Neural crest cell (in vitro differentiated cells): ENCODE data around the gene ZBTB20. TPM values are rescaled to one million over a fixed set of nuclear protein-coding genes. Genes with fewer than 3 reads are reported as not detected.

Source experiments
- DNase-seq: peaks from one replicate; pipeline ENCODE4 v3.0.0; 2021; ENCODE audit warnings: low read depth, mixed read lengths, low spot score
- H3K27ac Mint-ChIP-seq: one replicate; pipeline ENCODE4 v1.8.0; 2021; ENCODE audit warnings: mild to moderate bottlenecking, mixed read lengths; ENCODE audit not compliant: unreplicated experiment
- H3K27me3 Mint-ChIP-seq: 2 replicates; pipeline ENCODE4 v1.8.0; 2021; ENCODE audit warnings: low read depth, mild to moderate bottlenecking, mixed read lengths
- H3K36me3 Mint-ChIP-seq: 2 replicates; pipeline ENCODE4 v1.8.0; 2021; ENCODE audit warnings: low read depth, mild to moderate bottlenecking, mixed read lengths
- H3K4me1 Mint-ChIP-seq: 2 replicates; pipeline ENCODE4 v1.8.0; 2021; ENCODE audit warnings: mixed read lengths
- H3K4me3 Mint-ChIP-seq: one replicate; pipeline ENCODE4 v1.8.0; 2021; ENCODE audit warnings: mild to moderate bottlenecking, mixed read lengths
- H3K9me3 Mint-ChIP-seq: 2 replicates; pipeline ENCODE4 v1.8.0; 2021; ENCODE audit warnings: mixed read lengths
- CTCF ChIP-seq: fragments of 200-600 bp; sonication (generic); conservative IDR thresholded peaks from 2 replicates; pipeline ENCODE4 v1.5.0; 2021; ENCODE audit warnings: antibody characterized with exemption, mild to moderate bottlenecking
- total RNA-seq: library from RNA; stranded (reverse); gene quantifications from 2 replicates; pipeline ENCODE4 v1.2.1, GENCODE V29; 2021

The ZBTB20 gene
- total RNA-seq, 1 donor from 2014 or later: 12.4 TPM

DNA sequence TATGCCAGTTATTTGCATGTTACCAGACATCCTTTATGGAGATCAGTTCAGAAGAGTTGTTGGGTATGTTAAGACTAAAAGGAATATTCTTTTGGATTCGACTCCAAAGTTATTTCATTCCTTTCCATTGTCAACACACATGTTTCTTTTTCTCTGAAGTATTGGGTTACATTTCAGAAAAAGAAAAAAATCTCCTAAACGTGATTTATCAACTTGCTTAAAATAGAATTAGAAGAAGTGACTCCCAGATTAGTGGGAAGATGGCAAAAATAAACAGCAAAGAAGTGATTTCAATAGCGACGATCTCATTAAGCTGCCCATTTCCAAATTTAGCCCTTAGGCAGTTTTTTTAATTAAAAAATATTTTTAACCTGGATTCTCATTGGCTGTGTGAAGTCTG is 767.8 kb downstream of the ZBTB20 start:
- H3K9me3 Mint-ChIP-seq: no peaks in the 10 kb centered on the region
- H3K27ac Mint-ChIP-seq: no peak overlapping the region
- peaks cover 10% of the 10 kb centered on the region for H3K36me3 Mint-ChIP-seq
- no peak for DNase-seq
- no peak for TF ChIP-seq CTCF
- H3K4me3 Mint-ChIP-seq: no peak overlapping the region
- H3K27me3 Mint-ChIP-seq: no peaks in the 10 kb centered on the region
- H3K4me1 Mint-ChIP-seq: peaks cover 15% of the 10 kb centered on the region

DNA sequence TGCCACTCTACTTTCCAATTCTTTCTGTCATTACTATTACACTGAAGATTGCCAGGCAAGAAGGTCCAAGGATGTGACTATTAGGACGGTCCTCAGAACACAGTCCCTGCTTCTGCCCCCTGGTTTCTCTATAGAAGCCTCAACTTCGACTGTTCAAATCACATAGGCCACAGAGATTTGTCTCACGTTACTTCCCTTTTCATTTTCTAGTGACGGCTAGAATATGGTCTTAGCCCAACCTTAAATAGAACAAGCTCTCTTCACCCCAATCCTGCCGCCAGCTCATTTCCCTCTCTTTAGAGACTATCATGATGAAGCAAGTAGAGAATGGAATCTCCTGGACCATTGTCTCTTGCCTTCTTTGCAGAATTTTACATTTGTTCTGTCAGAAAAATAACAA is 768.3 kb downstream of the ZBTB20 start:
- H3K4me3 Mint-ChIP-seq: no peak overlapping the region
- no peak overlapping the region for H3K27ac Mint-ChIP-seq
- H3K27me3 Mint-ChIP-seq: no peaks in the 10 kb centered on the region
- TF ChIP-seq CTCF: no peak
- DNase-seq: no peak
- H3K9me3 Mint-ChIP-seq: no peaks in the 10 kb centered on the region
- H3K36me3 Mint-ChIP-seq: peaks cover 10% of the 10 kb centered on the region
- peaks cover 15% of the 10 kb centered on the region for H3K4me1 Mint-ChIP-seq

DNA sequence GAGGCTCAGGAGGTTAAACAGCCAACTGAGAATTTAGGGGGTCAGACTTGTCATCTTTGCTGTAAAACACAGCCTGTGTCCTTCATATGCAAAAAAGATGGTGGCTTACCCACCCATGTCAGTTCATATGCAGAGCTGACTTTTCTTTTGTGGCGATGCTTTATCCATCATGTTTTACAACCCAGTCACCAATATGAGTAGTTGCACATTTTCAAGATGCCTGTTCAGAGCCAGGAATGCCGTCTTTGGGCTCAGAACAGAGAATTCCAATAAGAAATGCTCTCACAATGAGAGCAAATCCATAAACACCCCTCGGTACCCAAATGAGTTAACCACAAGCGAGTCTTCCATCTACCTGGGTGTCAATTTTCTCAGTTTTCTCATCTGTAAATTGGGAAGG is 769.7 kb downstream of the ZBTB20 start:
- Mint-ChIP-seq H3K27ac (no peak overlapping the region), H3K4me1 (peaks cover 15% of the 10 kb centered on the region), H3K9me3 (no peaks in the 10 kb centered on the region), H3K36me3 (peaks cover 10% of the 10 kb centered on the region), H3K27me3 (no peaks in the 10 kb centered on the region), H3K4me3 (no peak overlapping the region)
- TF ChIP-seq CTCF: no peak
- DNase-seq: no peak

DNA sequence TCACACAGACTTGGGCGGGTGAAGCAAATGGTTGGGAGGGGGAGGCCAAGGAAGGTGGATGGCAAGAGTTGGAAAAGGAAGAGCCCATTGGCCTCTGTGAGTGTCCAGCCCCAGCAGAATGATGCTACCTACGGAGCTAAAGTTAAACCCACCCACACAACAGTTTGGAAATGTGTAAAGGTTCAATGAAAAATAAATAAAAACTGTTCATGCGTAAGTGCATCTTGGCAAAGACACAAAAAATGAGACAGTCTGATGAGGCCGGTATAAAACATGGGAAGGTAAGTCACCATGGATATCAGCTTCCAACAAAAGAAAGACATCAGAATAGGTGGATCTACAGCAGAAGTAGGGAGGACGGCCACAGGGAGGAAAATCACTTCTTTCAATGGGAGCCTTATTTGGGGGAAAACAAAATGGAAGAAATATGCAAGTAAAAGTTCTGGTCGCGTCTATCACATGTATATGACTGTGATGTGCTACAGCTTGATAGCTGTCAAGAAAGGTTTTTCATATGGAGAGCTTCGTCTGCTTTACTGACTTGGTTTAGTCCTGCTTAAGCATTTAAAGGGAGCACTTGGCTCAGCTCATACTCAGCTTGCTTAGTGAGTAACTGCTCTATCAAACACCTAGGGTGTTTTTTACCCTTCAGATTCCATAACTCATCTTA is 770.4 kb downstream of the ZBTB20 start:
- peaks cover 15% of the 10 kb centered on the region for H3K4me1 Mint-ChIP-seq
- H3K27me3 Mint-ChIP-seq: no peaks in the 10 kb centered on the region
- no peak for TF ChIP-seq CTCF
- peaks cover 10% of the 10 kb centered on the region for H3K36me3 Mint-ChIP-seq
- no peak for DNase-seq
- no peak overlapping the region for H3K4me3 Mint-ChIP-seq
- no peaks in the 10 kb centered on the region for H3K9me3 Mint-ChIP-seq
- no peak overlapping the region for H3K27ac Mint-ChIP-seq

DNA sequence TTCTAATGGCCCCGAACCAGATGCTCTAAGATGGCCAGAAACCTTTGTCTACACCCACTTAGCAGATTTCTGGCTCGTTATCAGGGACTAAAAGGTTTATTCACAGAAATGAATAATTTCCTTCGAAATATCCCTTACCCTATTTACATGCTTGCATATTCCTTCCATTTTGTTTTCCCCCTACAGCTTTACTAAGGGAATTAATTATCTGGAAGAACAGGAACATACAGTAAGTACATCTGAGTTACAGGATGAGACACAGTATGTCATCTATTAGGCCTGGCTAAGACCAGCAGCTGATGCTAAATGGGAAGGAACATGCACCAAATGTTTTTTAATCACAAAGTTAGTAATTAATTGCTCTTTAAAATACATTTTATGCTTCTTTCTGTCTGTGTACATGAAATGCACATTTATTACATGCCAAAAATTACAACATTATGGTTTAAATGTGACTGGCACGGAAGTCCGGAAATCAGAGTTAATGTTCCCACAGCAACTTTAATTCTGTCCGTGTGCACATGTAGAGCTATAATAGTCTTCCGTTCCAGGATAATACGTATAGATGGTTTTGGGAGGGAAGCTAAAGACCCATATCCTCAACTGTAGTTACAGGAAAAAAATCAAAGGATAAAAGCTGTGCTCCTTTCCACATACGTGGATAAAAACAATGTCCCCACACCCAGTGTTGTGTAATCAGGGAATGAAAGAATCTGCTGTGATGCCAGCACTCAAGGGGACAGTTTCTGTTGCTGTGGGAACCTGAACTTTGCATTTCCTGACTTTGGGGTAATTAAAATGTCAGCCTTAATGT is 771.3 kb downstream of the ZBTB20 start:
- TF ChIP-seq CTCF: no peak
- DNase-seq: no peak
- no peak overlapping the region for H3K4me3 Mint-ChIP-seq
- H3K9me3 Mint-ChIP-seq: no peaks in the 10 kb centered on the region
- peaks cover 15% of the 10 kb centered on the region for H3K4me1 Mint-ChIP-seq
- H3K27me3 Mint-ChIP-seq: no peaks in the 10 kb centered on the region
- no peak overlapping the region for H3K27ac Mint-ChIP-seq
- H3K36me3 Mint-ChIP-seq: peaks cover 10% of the 10 kb centered on the region
